CD4-positive, alpha-beta T cell treated with Interferon alpha-2 for 1 hour (primary cell): Measurements from ENCODE around the gene ERFL.

Experiments
- DNase-seq, 2 donors: peaks; one replicate each; pipeline ENCODE4 v3.0.0-alpha.2; 2020 to 2022

Gene ERFL

GRCh38 chr19:41895745-41896580 lies 32.3 kb downstream of the ERFL start:
- no peak for DNase-seq

DNA sequence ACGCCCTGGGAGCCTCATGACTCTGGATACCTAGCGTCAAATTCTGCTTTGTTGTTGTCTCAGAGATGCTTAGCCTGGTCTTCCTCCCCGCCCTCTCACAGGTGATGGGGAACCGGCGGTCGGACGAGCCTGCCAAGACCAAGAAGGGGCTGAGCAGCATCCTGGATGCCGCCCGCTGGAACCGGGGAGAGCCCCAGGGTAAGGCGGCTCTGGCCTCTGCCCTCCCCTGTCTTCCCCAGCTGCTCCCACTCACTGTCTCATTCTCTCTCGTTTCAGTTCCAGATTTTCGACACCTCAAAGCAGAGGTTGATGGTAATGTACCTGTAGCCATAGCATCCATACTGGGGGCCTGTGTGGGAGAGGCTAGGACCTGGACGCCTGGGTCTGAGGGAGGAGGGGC lies 33.9 kb downstream of the ERFL start:
- DNase-seq, result no peak

DNA sequence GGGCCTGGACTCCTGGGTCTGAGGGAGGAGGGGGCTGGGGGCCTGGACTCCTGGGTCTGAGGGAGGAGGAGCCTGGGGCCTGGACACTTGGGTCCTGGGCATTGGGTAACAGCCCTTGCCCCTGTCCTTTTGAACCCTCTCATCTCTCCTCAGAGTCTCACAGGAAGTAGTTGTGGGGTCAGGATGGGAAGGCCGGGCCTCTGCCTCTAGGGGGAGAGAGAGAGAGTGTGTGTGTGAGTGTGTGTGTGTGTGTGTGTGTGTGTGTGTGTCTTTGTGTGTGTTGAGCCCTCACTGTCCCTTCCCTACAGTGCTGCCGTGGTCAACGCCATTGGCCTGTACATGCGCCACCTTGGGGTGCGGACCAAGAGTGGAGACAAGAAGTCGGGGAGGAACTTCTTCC lies 34.4 kb downstream of the ERFL start:
- DNase-seq, result peak in 1 of 2 donors; percentile 51

DNA sequence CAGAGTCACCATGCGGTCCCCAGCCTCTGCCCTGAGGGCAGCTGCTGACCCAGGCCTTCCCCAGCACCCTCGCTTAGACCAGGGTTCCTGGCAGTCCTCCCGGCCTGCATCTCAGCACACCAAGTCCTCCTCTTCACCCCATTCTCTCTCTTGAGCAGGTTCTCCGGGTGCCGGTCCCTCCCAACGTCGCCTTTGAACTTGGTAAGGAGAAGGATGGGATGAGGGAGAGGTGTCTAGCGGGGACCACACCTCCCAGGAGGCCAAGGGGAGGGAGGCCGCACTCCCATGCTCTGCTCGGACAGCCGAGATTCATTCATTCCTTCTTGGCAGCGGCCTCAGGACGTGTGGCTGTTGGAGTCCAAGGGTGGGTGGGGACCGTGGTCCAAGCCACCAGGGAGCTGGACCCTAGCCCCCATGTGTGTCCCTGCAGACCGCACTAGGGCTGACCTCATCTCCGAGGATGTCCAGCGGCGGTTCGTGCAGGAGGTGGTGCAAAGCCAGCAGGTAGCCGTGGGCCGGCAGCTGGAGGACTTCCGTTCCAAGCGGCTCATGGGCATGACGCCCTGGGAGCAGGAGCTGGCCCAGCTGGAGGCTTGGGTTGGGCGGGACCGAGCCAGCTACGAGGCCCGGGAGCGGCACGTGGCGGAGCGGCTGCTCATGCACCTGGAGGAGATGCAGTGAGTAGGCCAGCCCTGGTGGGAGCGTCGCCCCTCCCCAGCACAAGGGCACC lies 35.9 kb downstream of the ERFL start:
- no peak for DNase-seq

DNA sequence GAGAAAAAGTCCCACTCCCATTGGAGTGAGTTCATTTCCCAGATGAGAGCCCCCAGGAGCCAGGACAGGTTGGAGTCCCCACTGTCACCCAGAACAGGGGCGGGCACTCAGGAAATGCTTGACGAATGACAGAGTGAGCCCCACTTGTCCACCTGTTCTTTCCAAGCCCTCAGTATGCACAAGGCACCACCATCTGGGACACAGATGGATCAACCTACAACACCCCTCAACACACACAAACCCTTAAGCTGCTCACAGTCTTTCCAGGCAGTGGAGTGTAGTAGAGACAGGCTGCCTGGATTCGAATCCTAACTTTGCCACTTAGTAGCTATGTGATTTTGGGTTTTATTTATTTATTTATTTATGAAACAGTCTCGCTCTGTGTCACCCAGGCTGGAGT lies 37.3 kb downstream of the ERFL start:
- no peak for DNase-seq

DNA sequence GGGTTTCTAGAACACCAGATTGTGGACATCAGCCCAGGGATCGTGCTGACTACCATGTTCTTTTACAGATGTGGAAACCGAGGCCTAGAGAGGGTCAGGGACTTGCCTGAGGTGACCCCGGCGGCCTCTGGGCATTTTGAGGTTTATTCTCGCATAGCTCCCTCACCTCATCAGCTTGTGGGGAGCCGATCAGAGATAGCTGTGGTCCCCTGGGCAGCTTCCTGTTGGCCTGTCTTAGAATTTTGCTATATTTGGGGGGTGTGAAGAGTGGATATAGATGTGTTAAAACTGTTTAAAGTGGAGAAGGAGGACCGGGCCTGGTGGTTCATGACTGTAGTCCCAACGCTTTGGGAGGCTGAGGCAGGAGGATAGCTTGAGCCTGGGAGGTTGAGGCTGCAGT lies 38.4 kb downstream of the ERFL start:
- DNase-seq, result no peak

DNA sequence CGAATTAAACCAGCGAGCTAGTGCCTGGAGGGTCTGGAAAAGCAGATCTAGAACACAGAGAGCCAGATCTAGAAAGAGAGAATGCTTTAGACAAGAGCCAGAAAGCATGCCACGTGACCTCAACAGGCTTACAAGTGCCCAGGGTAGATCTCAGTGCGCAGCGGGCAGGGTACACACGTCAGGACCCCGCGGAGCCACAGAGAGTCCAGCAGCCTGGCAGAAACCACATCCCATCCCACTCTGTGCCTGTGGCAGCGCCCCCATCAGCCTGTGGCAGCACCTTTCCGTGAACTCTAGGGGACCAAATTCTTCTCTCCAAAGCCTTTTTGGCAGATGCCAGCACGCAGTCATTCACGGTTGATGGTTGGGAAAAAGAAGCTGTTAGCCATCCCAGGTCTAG lies 39.3 kb downstream of the ERFL start:
- DNase-seq, result no peak

DNA sequence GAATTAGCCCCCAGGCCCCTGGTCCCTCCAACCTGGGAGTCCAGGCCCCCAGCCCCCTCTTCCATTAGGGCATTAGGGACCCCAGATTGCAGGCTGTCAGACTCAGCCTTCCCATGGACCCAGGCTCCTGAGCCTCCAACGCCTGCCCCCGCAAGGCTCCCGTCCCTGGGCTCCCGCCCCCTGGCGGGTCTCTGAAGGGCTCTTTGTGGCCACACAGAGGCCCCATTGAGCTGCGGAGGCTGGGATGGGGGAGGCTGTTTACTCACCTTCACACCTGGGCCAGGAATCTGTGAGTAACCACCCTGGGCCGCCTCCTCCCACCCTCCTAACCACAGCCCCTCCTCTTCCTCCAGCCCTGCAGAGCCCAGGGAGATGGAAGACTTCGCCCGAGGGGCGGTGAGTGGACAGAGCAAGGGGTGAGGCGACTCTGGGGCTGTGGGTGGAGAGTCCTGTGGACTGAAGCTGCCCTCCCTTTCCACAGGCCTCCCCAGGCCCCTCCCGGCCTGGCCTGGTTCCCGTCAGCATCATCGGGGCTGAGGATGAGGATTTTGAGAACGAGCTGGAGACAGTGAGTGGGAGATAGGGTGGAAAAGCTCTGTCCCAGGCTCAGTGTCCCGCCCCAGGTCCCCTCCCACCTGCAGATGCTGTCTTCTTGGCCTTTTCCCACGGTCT lies 40.4 kb downstream of the ERFL start:
- peak; percentile 76 to 83 for DNase-seq

GRCh38 chr19:41886761-41887710 lies 41.2 kb downstream of the ERFL start:
- peak; percentile 70 to 80 for DNase-seq

GRCh38 chr19:41883821-41884733 lies 44.2 kb downstream of the ERFL start:
- peak; percentile 92 to 93 for DNase-seq

DNA sequence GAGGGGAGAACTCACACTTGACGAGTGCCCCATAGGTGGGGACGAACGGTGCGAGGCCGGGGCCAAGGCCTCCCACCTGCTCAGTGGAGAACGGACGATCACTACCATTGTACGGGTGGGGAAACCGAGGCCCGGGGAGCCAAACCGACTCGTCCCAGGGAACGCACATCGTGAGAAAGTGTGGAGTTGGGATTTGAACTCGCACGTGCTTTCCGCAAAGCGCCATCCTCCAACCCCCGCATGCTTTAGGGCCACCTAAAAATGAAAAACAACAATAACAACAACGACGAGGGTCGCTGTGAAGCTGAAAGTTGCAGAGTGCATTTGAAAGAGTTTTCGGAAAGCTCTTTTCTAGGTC lies 44.8 kb downstream of the ERFL start:
- no peak for DNase-seq

- DNase-seq, result peak; percentile 40 to 60
These were observed 45.4 kb downstream of the ERFL start, which contains the start of gene ARHGEF1 for GRCh38 chr19:41882568-41883462. TSS of gene ARHGEF1 (plus strand) at chr19:41883184. CDS start at chr19:41888083, 4,899 bp downstream.

DNA sequence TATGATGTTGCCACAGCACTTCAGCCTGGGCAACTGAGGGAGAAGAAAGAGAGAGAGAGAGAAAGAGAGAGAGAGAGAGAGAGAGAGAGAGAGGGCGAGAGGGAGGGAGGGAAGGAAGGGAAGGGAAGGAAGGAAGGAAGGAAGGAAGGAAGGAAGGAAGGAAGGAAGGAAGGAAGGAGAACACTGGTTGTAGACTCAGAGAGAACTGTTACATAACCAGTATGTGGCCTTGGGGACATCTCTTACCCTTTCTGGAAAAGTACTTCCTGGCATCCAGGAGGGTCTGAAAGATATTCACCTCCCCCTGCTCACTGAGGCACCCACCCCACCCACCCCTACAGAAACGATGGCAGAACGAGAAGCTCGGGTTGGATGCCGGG lies 47.9 kb downstream of the ERFL start:
- no peak for DNase-seq

DNA sequence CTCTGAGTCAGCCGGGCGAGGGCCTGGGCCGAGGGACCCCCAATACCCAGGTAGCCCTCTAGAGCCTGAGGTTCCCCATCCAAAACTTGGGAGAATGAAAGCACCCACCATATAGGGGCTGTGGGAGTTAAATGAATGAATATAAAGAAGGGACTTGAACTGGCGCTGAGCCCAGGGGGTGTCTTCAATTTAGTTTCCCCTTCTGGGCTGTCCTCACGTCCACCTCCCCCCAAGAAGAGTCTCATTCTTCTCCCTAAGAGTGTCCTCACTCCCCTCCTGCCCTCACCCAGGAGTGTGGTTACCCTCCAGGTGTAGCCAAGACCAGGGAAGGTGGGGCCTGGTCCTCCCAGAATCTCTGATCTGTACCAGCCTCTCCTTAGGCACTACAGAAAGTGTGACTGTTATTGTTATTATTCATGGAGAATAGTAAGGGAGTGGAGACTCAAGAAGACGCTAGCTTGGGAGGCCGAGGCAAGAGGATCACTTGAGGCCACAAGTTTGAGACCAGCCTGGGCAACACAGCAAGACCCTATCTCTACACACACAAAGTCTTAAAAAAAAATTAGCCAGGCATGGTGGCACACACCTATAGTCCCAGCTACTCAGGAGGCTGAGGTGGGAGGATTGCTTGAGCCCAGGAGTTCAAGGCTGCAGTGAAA lies 48.5 kb downstream of the ERFL start:
- DNase-seq, result no peak

GRCh38 chr19:41879080-41879479 lies 49.2 kb downstream of the ERFL start:
- DNase-seq, result no peak

GRCh38 chr19:41877916-41878905 lies 50.0 kb downstream of the ERFL start:
- DNase-seq, result no peak

DNA sequence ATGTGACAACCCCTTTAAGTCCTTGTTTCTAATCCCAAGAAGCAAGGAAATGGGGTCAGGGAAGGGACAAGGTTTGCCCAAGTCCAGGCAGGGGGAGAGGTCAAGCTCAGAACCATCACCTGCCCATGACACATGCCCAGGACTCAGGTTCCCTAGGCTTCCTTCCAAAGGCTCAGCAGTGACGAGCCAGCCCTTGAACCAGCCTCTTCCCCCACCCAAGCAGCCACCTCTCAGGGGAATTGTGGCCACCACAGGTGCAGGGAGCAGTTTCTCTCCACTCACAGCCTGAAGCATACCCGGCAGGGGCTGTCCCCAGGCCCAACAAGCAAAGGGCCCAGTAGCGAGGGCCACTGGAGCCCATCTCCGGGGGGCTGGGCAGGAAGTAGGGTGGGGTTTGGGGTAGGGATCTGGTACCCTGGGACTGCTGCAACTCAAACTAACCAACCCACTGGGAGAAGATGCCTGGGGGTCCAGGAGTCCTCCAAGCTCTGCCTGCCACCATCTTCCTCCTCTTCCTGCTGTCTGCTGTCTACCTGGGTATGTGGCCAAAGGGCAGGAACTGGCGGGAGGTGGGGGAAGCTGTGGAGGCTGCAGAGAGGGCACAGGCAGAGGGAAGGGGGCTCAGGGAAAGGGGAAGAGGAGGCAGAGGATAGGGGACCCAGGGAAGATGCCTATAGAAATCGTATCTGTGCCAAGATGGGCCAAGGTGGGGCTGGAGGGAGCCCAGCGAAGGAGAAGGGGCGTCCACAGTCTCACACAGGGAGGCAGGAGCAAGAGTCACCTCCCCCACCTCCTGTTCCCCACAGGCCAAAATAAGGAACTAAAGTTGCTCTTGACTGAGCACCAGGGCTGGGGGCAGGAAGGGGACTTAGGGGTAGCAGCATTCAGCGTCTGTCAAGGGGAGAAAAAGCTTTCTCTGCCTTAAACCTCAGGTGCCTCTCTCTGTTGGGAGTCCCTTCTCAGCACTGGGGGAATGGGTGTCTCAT lies 51.1 kb downstream of the ERFL start, which contains the start of gene CD79A:
CD79A (plus strand) TSS at position 433 of the 986 bp plus-strand sequence; CDS start at position 459, 26 bp downstream.
- peak in 1 of 2 donors; percentile 87 for DNase-seq
